PC-3 (cell line): ENCODE results near the gene NUTF2. TPM values are rescaled to one million over a fixed set of nuclear protein-coding genes. Genes with fewer than 3 reads are reported as not detected.
"Not testable (repeated sequence)": the region's sequence is repeated elsewhere in the genome, so short reads cannot be mapped to it uniquely, and the experiment has no call there.

Experiments
- ATAC-seq: fragments of 200-7000 bp; cut with Tn5 transposase; 2 replicates; pipeline ENCODE4 v1.9.1; 2020; ENCODE audit warnings: mild to moderate bottlenecking, moderate library complexity
- BruUV-seq: library from RNA; stranded (reverse); fragments of 400-500 nt; replicated peaks from 2 replicates; lab custom pipeline; 2021; lab: Mats Ljungman, UMichigan
- CTCF ChIA-PET: fragments of 300-600 bp; sonication (Branson Sonifier 250); formaldehyde crosslinking; loops from one replicate; lab custom pipeline; 2022; ENCODE audit warnings: antibody characterized with exemption; lab: Charles Lee
- POLR2A ChIA-PET: fragments of 300-600 bp; sonication (Branson Sonifier 250); formaldehyde crosslinking; loops from one replicate; lab custom pipeline; 2022; ENCODE audit warnings: antibody characterized with exemption; ENCODE audit not compliant: unreplicated experiment; lab: Charles Lee
- DNase-seq: peaks from one replicate; pipeline ENCODE4 v3.0.0-alpha.2; 2015
- H2AFZ ChIP-seq: fragments of 300-600 bp; sonication (generic); 2 replicates; pipeline ENCODE4 v1.6.0; 2016; ENCODE audit warnings: antibody characterized with exemption, low read length
- H3F3A ChIP-seq: fragments of 300-600 bp; sonication (generic); one replicate; pipeline ENCODE4 v1.6.0; 2017; ENCODE audit warnings: antibody characterized with exemption, low read length, control low read depth, mild to moderate bottlenecking; ENCODE audit not compliant: unreplicated experiment
- H3K27ac ChIP-seq: fragments of 300-600 bp; sonication (generic); 2 replicates; pipeline ENCODE4 v1.5.1; 2016; ENCODE audit warnings: mild to moderate bottlenecking, low read length
- H3K27me3 ChIP-seq: fragments of 300-600 bp; sonication (generic); 2 replicates; pipeline ENCODE4 v1.6.1; 2016; ENCODE audit warnings: low read length, mixed read lengths
- H3K36me3 ChIP-seq: fragments of 300-600 bp; sonication (generic); 2 replicates; pipeline ENCODE4 v1.6.1; 2016; ENCODE audit warnings: low read depth, mixed run types, low read length, mixed read lengths
- H3K4me1 ChIP-seq: fragments of 300-600 bp; sonication (generic); 2 replicates; pipeline ENCODE4 v1.5.1; 2016; ENCODE audit warnings: low read length; ENCODE audit not compliant: insufficient read depth
- H3K4me2 ChIP-seq: fragments of 300-600 bp; sonication (generic); 2 replicates; pipeline ENCODE4 v1.6.0; 2016; ENCODE audit warnings: low read length
- H3K4me3 ChIP-seq: fragments of 300-600 bp; sonication (generic); 2 replicates; pipeline ENCODE4 v1.5.1; 2016; ENCODE audit warnings: mild to moderate bottlenecking, low read length, mixed read lengths
- H3K79me2 ChIP-seq: fragments of 300-600 bp; sonication (generic); 2 replicates; pipeline ENCODE4 v1.6.1; 2017; ENCODE audit warnings: low read length, mixed read lengths
- H3K9ac ChIP-seq: fragments of 300-600 bp; sonication (generic); 2 replicates; pipeline ENCODE4 v1.6.0; 2016; ENCODE audit warnings: mild to moderate bottlenecking, low read length
- H3K9me2 ChIP-seq: fragments of 300-600 bp; sonication (generic); replicated peaks from 2 replicates; pipeline ENCODE4 v1.6.1; 2016; ENCODE audit warnings: mixed run types, low read length, mixed read lengths
- H3K9me3 ChIP-seq: fragments of 300-600 bp; sonication (generic); 2 replicates; pipeline ENCODE4 v1.6.1; 2016; ENCODE audit warnings: low read length, mixed read lengths
- H4K20me1 ChIP-seq: fragments of 300-600 bp; sonication (generic); 2 replicates; pipeline ENCODE4 v1.6.1; 2016; ENCODE audit warnings: low read length, mixed read lengths
- CTCF ChIP-seq: fragments of 300-600 bp; sonication (generic); conservative IDR thresholded peaks from 2 replicates; pipeline ENCODE4 v1.5.1; 2017; ENCODE audit warnings: antibody characterized with exemption, low read depth, mild to moderate bottlenecking, low read length
- EZH2 ChIP-seq: fragments of 300-600 bp; sonication (generic); IDR thresholded peaks from one replicate; pipeline ENCODE4 v1.6.1; 2017; ENCODE audit warnings: antibody characterized with exemption, mild to moderate bottlenecking, low read length; ENCODE audit not compliant: unreplicated experiment
- EZH2phosphoT487 ChIP-seq: fragments of 300-600 bp; sonication (generic); IDR thresholded peaks from 2 replicates; pipeline ENCODE4 v1.6.1; 2018; ENCODE audit warnings: mild to moderate bottlenecking, antibody characterized with exemption, low read length, borderline replicate concordance
- intact Hi-C: fragments of 100-400 bp; cut with micrococcal nuclease; formaldehyde crosslinking; loops from 2 replicates; pipeline ENCODE4 v1.9.0; 2023
- total RNA-seq: library from RNA; depleted of rRNA; stranded (reverse); fragments of >200 nt; gene quantifications from 2 replicates; pipeline ENCODE4 v1.2.3, GENCODE V29; 2014

Gene NUTF2
- total RNA-seq, 1 experiment from 2014 or later: 167 TPM

- POLR2A ChIA-PET: no interaction called here
- ATAC-seq (no peak), DNase-seq (no peak)
- Histone ChIP-seq H3K9ac (no peak overlapping the region), H3K27me3 (no peaks in the 10 kb centered on the region), H2AFZ (no peak overlapping the region), H4K20me1 (0 out of 2 replicates have a peak, but pooled peaks cover 5% of the 10 kb centered on the region), H3K79me2 (0 out of 2 replicates have a peak, but pooled peaks cover 4% of the 10 kb centered on the region), H3K36me3 (no peaks in the 10 kb centered on the region; the same call in 1 of the 2 replicates), H3K27ac (no peak overlapping the region), H3K4me1 (peaks cover 13% of the 10 kb centered on the region), H3K9me2 (no peaks in the 10 kb centered on the region), H3F3A (no peaks in the 10 kb centered on the region), H3K4me3 (no peak overlapping the region), H3K4me2 (no peak overlapping the region), H3K9me3 (no peaks in the 10 kb centered on the region)
- intact Hi-C loops: no loop called here
- CTCF ChIA-PET: no interaction called here
- TF ChIP-seq EZH2phosphoT487 (no peak), CTCF (no peak), EZH2 (no peak)
- no TSS peak for BruUV-seq
Measured at GRCh38 chr16:67914758-67915495, 68.2 kb downstream of the NUTF2 start.

DNA sequence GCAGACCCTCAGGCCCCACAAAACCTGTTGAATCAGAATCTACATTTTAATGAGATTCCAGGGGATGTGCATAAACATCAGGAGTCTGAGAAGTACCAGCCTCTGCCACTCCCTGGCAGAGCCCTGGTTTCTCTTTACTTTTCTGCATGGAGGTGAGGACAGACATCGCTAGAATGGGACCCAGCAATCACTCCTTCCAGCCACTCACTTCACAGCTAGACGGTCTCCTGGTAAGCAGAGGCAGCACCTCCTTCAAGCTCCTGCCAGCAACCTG, 68.7 kb downstream of the NUTF2 start:
- CTCF ChIA-PET, H3F3A ChIP-seq, H3K36me3 ChIP-seq, H2AFZ ChIP-seq, H3K27ac ChIP-seq, H3K9me2 ChIP-seq, H3K4me3 ChIP-seq, H3K27me3 ChIP-seq, intact Hi-C loops, BruUV-seq, H3K4me2 ChIP-seq, ATAC-seq, POLR2A ChIA-PET, H3K9me3 ChIP-seq, DNase-seq, H3K9ac ChIP-seq, H4K20me1 ChIP-seq, H3K79me2 ChIP-seq: not testable (repeated sequence)
- peaks cover 13% of the 10 kb centered on the region for H3K4me1 ChIP-seq

DNA sequence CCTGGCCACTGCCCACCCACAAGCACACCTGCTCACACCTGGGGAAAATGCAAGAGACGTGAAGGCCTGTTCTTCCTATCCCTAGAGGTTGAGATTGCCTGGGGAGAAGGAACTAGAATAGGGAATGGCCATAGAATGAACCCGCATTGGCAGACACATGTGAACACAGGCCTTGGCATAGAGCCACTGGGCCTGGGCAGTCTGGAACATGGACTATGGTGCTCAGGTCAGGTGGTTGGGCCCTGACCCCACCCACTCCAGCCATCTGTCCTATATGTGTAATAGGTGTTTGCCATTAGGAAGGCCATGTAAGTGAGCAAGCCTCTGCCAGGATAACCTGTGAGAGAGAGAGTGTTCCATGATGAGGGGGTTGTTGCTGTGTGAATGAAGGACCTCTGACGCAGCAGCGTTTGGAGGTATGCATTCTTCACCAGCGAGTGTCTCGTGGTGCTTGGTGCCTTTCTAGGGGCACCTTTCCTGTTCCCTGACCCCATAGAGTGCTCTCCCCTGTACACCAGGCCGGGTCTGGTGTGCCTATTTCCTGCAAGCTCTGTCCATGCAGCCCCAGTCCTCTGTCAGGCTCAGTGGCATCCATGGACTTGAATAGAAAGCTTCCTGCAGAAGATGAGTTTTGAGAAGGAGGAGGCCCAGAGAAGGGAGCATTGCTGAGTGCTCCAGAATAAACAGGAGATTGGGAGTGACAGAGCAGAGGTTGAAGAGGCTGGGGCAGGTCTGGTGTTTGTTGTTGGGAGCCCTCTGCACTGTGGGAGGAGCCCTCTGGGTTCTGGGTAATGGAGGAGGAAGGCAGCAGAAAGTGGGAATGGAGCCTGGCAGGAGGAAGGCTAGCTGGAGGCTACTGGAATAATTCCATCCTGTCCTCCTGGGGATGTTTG, 69.3 kb downstream of the NUTF2 start:
- TF ChIP-seq EZH2 (no peak), CTCF (no peak), EZH2phosphoT487 (no peak)
- no peak for ATAC-seq
- Histone ChIP-seq H3K27me3 (no peaks in the 10 kb centered on the region), H3K4me2 (no peak overlapping the region), H3K4me3 (no peak overlapping the region), H3K4me1 (peaks cover 13% of the 10 kb centered on the region), H3F3A (no peaks in the 10 kb centered on the region), H3K27ac (no peak overlapping the region), H3K79me2 (0 out of 2 replicates have a peak, but pooled peaks cover 4% of the 10 kb centered on the region), H2AFZ (no peak overlapping the region), H3K9ac (no peak overlapping the region), H3K9me3 (no peaks in the 10 kb centered on the region), H3K9me2 (no peaks in the 10 kb centered on the region), H3K36me3 (no peaks in the 10 kb centered on the region; the same call in 1 of the 2 replicates), H4K20me1 (0 out of 2 replicates have a peak, but pooled peaks cover 5% of the 10 kb centered on the region)
- ChIA-PET CTCF (no interaction called here), POLR2A (no interaction called here)
- no TSS peak for BruUV-seq
- intact Hi-C loops: no loop called here
- DNase-seq: no peak
